Mammary epithelial cell (primary cell): ENCODE measurements around the gene SH2B2.

Experiments
- EZH2 ChIP-seq: IDR thresholded peaks from 2 replicates; pipeline ENCODE4 v1.6.1; 2012; ENCODE audit warnings: low read length, inconsistent platforms, borderline replicate concordance
- TF ChIP-seq, protein P1 (sequence below), 2 donors: IDR thresholded peaks in 1 of 2; conservative IDR thresholded peaks in 1 of 2; 2 replicates each; pipeline ENCODE4 v1.5.1; 2011 to 2012; ENCODE audit warnings: inconsistent platforms in 2 of 2, low read length in 2 of 2, mild to moderate bottlenecking in 2 of 2, control low read depth in 1 of 2, low read depth in 1 of 2; ENCODE audit not compliant: insufficient read depth in 1 of 2; ENCODE audit errors: extremely low read depth in 1 of 2

DNA sequence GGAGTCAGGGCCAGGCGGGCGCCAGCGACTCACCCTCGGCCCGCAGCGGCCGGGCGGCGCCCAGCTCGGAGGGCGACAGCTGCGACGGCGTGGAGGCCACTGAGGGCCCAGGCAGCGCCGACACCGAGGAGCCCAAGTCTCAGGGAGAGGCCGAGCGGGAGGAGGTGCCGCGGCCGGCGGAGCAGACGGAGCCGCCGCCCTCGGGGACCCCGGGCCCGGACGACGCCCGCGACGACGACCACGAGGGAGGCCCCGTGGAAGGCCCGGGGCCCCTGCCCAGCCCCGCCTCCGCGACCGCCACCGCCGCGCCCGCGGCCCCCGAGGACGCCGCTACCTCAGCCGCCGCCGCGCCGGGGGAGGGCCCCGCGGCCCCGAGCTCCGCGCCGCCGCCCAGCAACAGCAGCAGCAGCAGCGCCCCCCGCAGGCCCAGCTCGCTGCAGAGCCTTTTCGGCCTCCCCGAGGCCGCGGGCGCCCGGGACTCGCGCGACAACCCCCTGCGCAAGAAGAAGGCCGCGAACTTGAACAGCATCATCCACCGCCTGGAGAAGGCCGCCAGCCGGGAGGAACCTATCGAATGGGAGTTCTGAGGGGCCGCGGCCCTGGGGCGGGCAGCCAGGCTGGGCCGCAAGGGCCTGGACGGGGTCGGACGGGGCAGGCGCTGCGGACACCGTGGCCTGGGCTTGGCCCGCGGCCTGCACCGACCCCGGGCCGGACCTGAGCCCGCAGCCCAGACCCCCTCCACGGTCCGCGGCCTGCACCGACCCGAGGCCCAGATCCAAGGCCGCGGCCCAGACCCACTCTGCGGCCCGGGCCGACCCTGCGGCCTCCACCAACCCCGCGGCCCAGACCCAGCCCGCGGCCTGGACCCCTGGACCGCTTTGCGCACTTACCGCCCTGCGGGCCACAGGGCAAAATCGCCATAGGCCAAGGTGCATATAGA, 37.9 kb upstream of the SH2B2 start:
- TF ChIP-seq, protein P1, sequence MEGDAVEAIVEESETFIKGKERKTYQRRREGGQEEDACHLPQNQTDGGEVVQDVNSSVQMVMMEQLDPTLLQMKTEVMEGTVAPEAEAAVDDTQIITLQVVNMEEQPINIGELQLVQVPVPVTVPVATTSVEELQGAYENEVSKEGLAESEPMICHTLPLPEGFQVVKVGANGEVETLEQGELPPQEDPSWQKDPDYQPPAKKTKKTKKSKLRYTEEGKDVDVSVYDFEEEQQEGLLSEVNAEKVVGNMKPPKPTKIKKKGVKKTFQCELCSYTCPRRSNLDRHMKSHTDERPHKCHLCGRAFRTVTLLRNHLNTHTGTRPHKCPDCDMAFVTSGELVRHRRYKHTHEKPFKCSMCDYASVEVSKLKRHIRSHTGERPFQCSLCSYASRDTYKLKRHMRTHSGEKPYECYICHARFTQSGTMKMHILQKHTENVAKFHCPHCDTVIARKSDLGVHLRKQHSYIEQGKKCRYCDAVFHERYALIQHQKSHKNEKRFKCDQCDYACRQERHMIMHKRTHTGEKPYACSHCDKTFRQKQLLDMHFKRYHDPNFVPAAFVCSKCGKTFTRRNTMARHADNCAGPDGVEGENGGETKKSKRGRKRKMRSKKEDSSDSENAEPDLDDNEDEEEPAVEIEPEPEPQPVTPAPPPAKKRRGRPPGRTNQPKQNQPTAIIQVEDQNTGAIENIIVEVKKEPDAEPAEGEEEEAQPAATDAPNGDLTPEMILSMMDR (conservative IDR thresholded peaks at IDR 0.05 in 1 of 2, IDR thresholded peaks at IDR 0.05 in 1 of 2; ENCODE audit: extremely low read depth in 1 of 2, insufficient read depth in 1 of 2, low read depth in 1 of 2, low read length in 2 of 2), result no peak
- TF ChIP-seq EZH2, result no peak
